ENCODE measurements around the gene CPHXL. TPM values are rescaled to one million over a fixed set of nuclear protein-coding genes. Genes with fewer than 3 reads are reported as not detected.
A peak's percentile ranks its signal among the peaks of the same experiment; 100 is the strongest.

Gene CPHXL
- not detected in 2 replicates for polyA plus RNA-seq (2014; cell fraction: cytosol; rRNA removed)
- polyA plus RNA-seq (2014; cell fraction: nucleus; rRNA removed): not detected in 2 replicates

DNA sequence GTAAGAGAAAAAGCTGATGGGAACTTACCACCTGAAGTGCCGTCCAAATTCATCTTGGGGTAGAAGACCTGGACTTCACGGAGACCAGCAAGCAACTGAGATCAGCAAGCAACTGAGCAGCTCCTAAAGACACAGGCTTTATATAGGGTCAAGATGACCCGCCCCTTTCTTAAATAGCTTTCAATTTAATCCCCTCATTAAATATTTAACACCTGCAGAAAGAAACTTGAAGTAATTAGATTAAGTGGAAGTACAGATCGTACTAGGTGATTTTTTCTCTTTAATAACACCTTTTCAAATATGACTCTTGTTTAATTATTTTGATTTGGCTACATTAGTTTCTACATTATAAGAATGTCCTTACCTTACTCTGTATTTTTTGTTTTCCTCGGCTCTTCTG is at the start of gene CPHXL:
Gene CPHXL (minus strand): TSS at position 101 of the 400 bp plus-strand sequence. CDS start 48 bp downstream, at position 53.
- DNase-seq (ENCODE audit: low spot score): no peak

DNA sequence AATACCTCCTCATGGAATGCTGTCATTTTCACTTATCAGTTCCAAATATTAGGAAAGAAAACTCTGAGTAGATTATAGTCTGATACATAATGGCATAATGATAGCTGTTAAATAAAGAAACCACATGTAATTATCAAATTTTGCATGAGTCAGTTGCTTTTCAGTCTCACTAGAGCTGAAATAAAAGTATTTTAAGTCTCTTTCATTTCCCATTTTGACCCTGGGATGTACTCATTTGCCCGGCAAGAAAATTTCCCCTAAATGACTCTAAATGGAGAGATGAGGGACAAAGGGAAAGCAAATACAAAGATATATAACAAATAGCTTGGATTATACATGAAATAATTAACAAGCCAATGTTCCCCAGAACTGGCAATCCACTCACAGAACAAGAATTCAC is 47.9 kb upstream of the CPHXL start:
- no peak for DNase-seq (ENCODE audit: low spot score)

- DNase-seq (ENCODE audit: low spot score): no peak
Observed at GRCh38 chr16:75770051-75770450, 43.8 kb upstream of the CPHXL start.

DNA sequence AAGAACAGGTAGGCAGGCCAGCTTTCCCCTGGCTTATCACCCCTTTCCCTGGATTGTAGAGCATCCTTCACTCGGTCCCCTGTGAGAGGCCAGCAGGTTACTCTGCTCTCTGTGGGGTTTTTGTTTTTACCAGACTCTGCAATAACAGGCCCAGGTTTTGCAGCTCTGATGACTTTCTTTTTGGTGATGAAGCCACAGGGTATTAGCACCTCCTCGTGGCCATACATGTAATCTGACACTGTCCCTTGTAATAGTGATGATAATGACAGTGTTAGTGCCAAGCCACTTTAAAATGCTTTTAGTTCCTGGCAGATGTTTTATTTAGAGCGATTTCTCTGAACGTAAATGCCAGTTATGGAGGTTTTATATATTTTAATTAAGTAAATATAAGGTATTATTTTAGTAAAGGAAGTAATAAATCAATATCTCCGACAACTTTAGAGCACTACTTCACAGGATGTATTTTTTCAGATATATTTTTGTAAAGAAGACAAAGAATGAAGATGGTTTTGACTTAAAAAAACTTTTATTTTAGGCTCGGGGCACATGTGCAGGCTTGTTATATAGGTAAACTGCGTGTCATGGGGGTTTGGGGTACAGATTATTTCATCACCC is 38.0 kb upstream of the CPHXL start:
- DNase-seq (ENCODE audit: low spot score): peak; percentile 79

DNA sequence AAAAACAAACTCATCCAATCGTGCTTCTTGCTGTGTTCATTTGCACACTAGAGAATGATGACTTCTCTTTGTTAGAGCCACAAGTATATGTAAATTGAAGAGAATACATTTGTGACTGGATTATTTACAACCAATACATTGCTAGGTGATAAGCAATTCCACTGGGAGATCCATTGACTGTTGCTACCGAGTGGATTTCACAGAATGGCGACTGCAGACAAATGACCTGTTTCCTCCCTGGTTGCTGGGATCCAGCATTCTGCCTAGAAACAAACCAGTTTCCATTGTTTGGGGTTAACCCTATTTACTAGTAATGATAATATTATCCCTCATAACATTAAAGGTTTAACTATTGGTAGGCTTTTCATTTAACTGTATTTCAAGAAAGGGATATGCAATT is 36.9 kb upstream of the CPHXL start:
- DNase-seq (ENCODE audit: low spot score): no peak

DNA sequence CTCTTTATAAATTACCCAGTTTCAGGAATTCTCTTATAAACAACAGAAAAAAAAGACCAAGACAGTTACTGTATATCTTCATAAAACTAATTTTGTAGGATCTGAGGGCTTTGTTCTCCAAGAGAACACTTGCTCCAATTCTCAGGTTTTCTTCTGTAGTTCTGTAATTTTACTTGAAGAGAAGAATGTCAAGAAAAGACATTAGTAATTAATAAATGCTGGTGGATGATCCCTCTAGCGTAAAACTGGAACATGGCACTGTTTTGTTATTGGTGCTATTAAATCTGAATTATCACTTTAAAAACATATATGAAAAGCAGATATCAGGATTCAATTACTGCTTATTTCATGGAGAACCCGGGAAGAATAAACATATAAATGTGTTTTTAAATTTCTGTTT is 36.5 kb upstream of the CPHXL start:
- DNase-seq (ENCODE audit: low spot score): no peak

DNA sequence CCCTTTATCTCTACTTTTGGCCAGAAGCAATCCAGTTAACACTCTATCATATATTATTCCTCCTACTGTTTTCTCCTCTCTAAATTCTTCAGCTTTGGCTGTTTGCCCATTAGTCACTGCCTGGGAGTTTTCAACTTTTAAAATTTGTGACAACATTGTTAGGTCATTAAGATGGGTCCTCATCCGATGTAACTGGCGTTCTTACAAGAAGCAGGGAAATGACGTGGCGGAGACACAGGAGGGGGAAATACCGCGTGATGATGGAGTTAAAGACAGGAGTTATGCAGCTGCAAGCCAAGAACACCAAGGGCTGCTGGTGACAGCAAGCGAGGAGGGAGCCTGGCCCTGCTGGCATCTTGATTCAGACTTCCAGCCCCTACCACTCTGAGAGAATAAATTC is 34.8 kb upstream of the CPHXL start:
- peak; percentile 31 for DNase-seq (ENCODE audit: low spot score)

DNA sequence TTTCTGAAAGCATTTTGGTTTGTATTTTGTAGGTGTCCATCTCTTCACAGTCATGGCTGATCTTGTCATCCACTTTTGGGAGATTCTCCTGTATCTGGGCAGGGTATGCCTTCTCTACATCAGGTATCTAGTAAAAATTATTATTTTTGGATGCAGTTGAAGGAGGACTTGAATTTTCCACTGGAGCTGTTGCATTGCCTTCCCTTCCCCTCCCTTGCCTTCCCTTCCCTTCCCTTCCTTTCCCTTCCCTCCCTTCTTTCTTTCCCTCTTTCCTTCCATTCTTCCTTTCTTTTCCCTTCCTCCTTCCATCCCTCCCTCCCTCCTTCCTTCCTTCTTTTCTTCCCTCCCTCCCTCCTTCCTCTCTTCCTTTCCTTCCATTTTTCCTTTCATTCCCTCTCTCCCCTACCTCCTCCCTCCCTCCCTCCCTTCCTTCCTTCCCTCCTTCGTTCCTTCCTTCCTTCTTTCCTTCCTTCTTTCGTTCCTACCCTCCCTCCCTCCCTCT is 33.8 kb upstream of the CPHXL start:
- DNase-seq (ENCODE audit: low spot score): no peak

- DNase-seq (ENCODE audit: low spot score): no peak
Observed at GRCh38 chr16:75758215-75758614, 31.9 kb upstream of the CPHXL start.

DNA sequence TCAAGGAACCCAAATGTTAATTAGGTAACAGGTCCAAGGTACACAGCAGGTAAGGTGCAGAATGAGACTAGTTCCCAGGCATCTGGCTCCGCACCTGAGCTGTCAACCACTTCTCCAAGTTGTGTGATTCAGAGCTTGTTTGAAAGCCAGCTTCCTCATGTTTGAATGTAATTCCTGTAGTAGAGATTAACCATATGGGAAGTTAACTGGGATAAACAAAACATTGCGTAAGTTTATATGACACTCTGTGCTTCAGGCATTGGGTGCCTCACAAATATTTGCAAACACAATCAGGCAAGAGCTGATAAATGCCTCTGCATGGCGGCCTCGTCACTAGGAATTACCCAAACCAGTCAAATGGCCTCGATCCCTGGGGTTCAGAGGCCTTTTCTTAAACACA is 27.9 kb upstream of the CPHXL start:
- DNase-seq (ENCODE audit: low spot score): no peak

DNA sequence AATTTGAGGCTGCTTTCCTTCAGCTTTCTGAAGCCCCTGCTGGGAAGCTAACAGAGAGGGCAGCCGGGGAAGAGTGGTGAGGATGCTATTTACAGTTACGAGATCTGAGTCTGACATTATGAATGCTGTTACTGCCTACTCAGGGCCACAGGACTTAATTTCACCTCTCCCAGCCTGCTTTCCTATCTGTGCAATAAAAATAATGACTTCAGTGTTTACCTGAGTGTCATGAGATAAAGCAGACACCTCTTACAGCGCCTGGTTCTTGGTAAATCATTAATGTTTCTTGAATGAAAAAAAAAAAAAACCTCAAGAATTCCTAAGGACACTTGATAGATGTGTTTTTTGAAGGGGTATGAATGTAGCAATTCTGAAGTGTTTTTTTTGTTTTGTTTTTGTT is 24.2 kb upstream of the CPHXL start:
- no peak for DNase-seq (ENCODE audit: low spot score)

- DNase-seq (ENCODE audit: low spot score): no peak
Observed at GRCh38 chr16:75746359-75746758, 20.1 kb upstream of the CPHXL start.

DNA sequence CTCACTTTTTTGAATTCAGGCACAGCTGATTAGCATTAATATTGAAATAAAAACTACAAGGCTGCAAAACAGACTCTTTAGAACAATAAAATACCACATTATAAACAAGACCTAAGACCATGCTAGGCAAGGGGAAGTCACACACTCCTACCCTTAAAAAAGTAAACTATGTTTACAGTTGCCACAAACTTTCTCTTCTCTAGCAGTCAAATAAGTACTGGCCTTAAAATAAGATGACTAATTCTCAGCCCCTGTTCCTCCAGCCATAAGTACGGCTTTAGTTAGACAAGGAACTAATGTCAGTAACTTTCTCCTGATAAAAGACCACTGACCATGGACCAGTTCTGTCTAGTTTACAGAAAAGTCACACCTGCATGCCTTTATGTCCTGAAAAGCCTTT is 19.5 kb upstream of the CPHXL start:
- DNase-seq (ENCODE audit: low spot score): no peak

DNA sequence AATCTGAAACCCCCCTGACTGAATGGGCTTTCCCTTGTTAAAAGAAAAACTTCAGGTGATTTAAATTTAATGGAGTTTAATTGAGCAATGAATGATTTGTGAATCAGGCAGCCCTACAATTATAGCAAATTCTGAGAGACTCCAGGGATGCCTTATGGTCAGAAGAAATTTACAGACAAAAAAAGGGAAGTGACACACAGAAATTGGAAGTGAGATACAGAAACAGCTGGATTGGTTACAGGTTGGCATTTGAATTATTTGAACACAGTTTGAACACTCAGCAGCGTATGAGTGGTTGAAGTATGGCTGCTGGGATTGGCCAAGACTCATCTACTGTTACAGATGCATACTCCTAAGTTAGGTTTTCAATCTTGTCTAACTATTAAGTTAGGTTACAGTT is 19.0 kb upstream of the CPHXL start:
- no peak for DNase-seq (ENCODE audit: low spot score)

DNA sequence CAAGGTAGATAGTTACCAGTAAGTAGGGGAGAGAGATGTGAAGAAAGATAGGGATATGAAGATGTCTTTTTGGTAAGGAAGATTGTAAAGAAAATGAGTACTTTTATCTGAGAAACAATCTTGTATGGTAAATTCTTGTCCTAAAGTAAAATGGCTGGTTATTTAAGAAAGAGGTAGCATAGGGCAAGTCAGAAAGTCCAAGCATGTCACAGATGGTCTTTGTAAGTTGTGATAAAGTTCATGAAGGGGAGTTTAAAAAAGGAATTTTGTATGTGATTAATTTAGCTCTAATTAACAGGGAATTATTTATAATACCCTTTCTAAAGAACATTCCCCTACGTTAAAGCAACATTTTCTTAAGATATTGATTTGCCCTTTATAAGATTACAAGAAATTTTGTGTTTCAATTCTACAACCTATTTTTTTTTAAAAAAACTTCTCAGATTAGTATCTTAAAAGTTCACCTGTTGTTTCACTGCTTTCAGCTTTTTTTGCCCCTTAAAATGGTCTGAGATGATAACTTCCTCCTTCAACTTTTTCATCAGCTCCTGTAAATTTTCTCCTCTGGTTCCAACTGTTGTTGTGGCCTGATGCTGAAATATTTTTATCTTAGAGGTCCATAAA is 16.2 kb upstream of the CPHXL start:
- DNase-seq (ENCODE audit: low spot score): no peak

DNA sequence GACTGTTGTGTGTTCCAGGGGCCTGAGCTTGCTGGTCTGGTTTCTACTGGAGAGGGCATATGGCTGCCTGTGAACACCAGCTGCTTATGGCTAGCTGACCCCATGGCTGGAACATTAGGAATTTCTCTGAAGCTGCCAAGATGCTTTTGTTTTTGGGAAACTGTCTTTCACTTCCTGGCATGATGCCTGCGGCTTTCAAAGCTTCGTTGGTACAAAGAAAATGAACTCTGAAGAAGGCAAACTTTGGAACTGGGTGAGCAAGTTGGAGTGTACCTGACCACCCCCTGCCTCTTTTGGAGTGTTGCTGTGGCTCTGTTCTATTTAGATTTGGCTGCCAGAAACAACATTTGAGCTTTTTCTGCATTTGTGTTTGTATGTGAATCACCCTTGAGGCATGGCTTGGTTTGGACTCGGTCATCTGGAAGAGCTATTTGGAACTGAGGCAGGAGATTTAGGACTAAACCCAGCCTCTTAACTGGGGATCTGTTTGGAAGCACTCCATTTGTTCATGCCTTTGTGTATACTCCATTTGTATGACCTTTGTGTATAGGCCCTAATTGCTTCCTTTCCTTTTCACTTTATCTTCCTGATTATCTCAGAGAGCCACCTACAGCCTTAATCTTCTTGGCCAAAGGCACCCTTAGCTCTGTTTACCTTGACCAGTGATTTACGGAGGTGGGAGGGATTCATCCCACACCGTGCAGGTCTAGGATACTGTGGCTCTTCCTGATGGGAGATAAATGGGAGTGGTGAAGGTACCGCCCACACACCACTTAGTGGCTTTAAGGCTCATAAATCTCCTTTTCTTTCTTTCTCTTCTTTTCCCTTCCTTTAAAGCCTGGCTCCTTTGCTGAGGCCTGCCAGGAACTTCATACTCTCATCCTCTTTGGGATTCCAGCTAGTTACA is 7.3 kb upstream of the CPHXL start:
- DNase-seq (ENCODE audit: low spot score): peak; percentile 20

DNA sequence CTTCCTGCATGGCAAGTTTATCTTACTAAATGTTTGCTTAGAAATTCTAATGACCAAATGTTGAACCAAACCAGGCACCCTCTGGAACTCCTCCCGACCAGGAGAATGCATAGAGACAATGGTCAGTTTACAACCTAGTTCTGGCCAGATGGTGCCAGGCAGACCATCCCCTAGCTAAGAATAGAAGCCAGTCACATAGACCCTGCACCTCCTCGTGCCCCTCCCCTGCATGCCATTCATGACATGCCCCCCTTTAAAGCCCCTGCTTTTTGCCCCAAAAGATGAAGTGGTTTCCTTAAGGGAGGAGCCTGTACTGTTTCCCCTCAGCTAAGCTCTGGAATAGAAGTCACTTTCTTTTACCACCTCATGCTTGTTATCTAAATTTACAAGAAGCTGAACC is 6.6 kb upstream of the CPHXL start:
- no peak for DNase-seq (ENCODE audit: low spot score)

- no peak for DNase-seq (ENCODE audit: low spot score)
Observed at GRCh38 chr16:75727221-75727620, 931 bp upstream of the CPHXL start.

GRCh38 chr16:75718452-75718851 is 7.8 kb downstream of the CPHXL start:
- no peak for DNase-seq (ENCODE audit: low spot score)

GRCh38 chr16:75714661-75715060 is 11.6 kb downstream of the CPHXL start:
- DNase-seq (ENCODE audit: low spot score): no peak

- no peak for DNase-seq (ENCODE audit: low spot score)
Observed at GRCh38 chr16:75710344-75710743, 15.9 kb downstream of the CPHXL start.

GRCh38 chr16:75703306-75703705 is 23.0 kb downstream of the CPHXL start:
- no peak for DNase-seq (ENCODE audit: low spot score)
